ENCODE data around the gene S100PBP.

The S100PBP gene

GRCh38 chr1:32828341-32828740 lies 10.9 kb downstream of the S100PBP start:
- DNase-seq (ENCODE audit: low read depth) = no peak

GRCh38 chr1:32830092-32830852 lies 12.8 kb downstream of the S100PBP start:
- no peak for DNase-seq (ENCODE audit: low read depth)

- no peak for DNase-seq (ENCODE audit: low read depth)
Measured at GRCh38 chr1:32831878-32832277, 14.4 kb downstream of the S100PBP start.

GRCh38 chr1:32848354-32849063 lies 31.1 kb downstream of the S100PBP start:
- no peak for DNase-seq (ENCODE audit: low read depth)

- no peak for DNase-seq (ENCODE audit: low read depth)
Measured at GRCh38 chr1:32855861-32856617, 38.6 kb downstream of the S100PBP start.

- DNase-seq (ENCODE audit: low read depth) = no peak
Measured at GRCh38 chr1:32858136-32858535, 40.7 kb downstream of the S100PBP start.

- no peak for DNase-seq (ENCODE audit: low read depth)
Measured at GRCh38 chr1:32858791-32859190, 41.3 kb downstream of the S100PBP start.

- no peak for DNase-seq (ENCODE audit: low read depth)
Measured at GRCh38 chr1:32859915-32860314, 42.5 kb downstream of the S100PBP start.

- DNase-seq (ENCODE audit: low read depth) = no peak
Measured at GRCh38 chr1:32860566-32860965, 43.1 kb downstream of the S100PBP start.

GRCh38 chr1:32861904-32862695 lies 44.6 kb downstream of the S100PBP start:
- DNase-seq (ENCODE audit: low read depth) = no peak

GRCh38 chr1:32863218-32863880 lies 45.9 kb downstream of the S100PBP start:
- no peak for DNase-seq (ENCODE audit: low read depth)

- DNase-seq (ENCODE audit: low read depth) = no peak
Measured at GRCh38 chr1:32863881-32864245, 46.4 kb downstream of the S100PBP start.

- no peak for DNase-seq (ENCODE audit: low read depth)
Measured at GRCh38 chr1:32864375-32865019, 47.0 kb downstream of the S100PBP start.

GRCh38 chr1:32865639-32866405 lies 48.4 kb downstream of the S100PBP start:
- DNase-seq (ENCODE audit: low read depth) = no peak

- DNase-seq (ENCODE audit: low read depth) = no peak
Measured at GRCh38 chr1:32867151-32867550, 49.7 kb downstream of the S100PBP start.

- DNase-seq (ENCODE audit: low read depth) = no peak
Measured at GRCh38 chr1:32867671-32868070, 50.2 kb downstream of the S100PBP start.

GRCh38 chr1:32868085-32868484 lies 50.6 kb downstream of the S100PBP start:
- no peak for DNase-seq (ENCODE audit: low read depth)

- DNase-seq (ENCODE audit: low read depth) = no peak
Measured at GRCh38 chr1:32868806-32869455, 51.5 kb downstream of the S100PBP start.

GRCh38 chr1:32869923-32870614 lies 52.6 kb downstream of the S100PBP start:
- DNase-seq (ENCODE audit: low read depth) = no peak

Measured in GM04504 (cell line).